ENCODE results near the gene TIPARP. TPM values are rescaled to one million over a fixed set of nuclear protein-coding genes. Genes with fewer than 3 reads are reported as not detected.

Gene TIPARP
- total RNA-seq, 1 experiment from 2014 or later, result 15.8 TPM

- DNase-seq, result no peak
- Mint-ChIP-seq H3K4me1 (ENCODE audit: low read depth, unreplicated experiment) (peaks cover 7% of the 10 kb centered on the region), H3K27ac (ENCODE audit: unreplicated experiment) (no peak overlapping the region), H3K36me3 (ENCODE audit: insufficient read depth, unreplicated experiment) (no peaks in the 10 kb centered on the region), H3K27me3 (ENCODE audit: insufficient read depth, unreplicated experiment) (no peaks in the 10 kb centered on the region), H3K9me3 (ENCODE audit: unreplicated experiment) (no peaks in the 10 kb centered on the region), H3K4me3 (ENCODE audit: unreplicated experiment) (no peak overlapping the region)
- intact Hi-C loops (cut with micrococcal nuclease; ENCODE audit: unreplicated experiment), result no loop called here
- Histone ChIP-seq H3K27me3 (replicated peaks; ENCODE audit: control insufficient read depth, insufficient read depth, low read length) (no peaks in the 10 kb centered on the region), H3K4me1 (no peaks in the 10 kb centered on the region), H3K4me3 (ENCODE audit: low read depth, low read length) (no peak overlapping the region), H3K9me3 (no peaks in the 10 kb centered on the region; the same call in 1 of the 2 replicates), H3K36me3 (ENCODE audit: control insufficient read depth, insufficient read depth, low read length) (no peaks in the 10 kb centered on the region)
- CTCF ChIA-PET, result no interaction called here
- no TSS peak for BruUV-seq (replicated peaks)
- TF ChIP-seq CTCF (IDR thresholded peaks at IDR 0.05; ENCODE audit: insufficient read depth in 1 of 2, low read depth in 1 of 2, low read length in 1 of 2, severe bottlenecking in 1 of 2, unreplicated experiment in 1 of 2), result no peak
- POLR2A ChIA-PET, result no interaction called here
These were observed 32.8 kb upstream of the TIPARP start for GRCh38 chr3:156641618-156641975.

GRCh38 chr3:156642750-156643728, 31.4 kb upstream of the TIPARP start:
- Histone ChIP-seq H3K36me3 (ENCODE audit: control insufficient read depth, insufficient read depth, low read length) (no peaks in the 10 kb centered on the region), H3K27me3 (replicated peaks; ENCODE audit: control insufficient read depth, insufficient read depth, low read length) (no peaks in the 10 kb centered on the region), H3K9me3 (no peaks in the 10 kb centered on the region; the same call in 1 of the 2 replicates), H3K4me1 (no peaks in the 10 kb centered on the region), H3K4me3 (ENCODE audit: low read depth, low read length) (no peak overlapping the region)
- TF ChIP-seq CTCF (IDR thresholded peaks at IDR 0.05; ENCODE audit: insufficient read depth in 1 of 2, low read depth in 1 of 2, low read length in 1 of 2, severe bottlenecking in 1 of 2, unreplicated experiment in 1 of 2), result no peak
- no TSS peak for BruUV-seq (replicated peaks)
- no peak overlapping the region for H3K4me3 Mint-ChIP-seq (ENCODE audit: unreplicated experiment)
- no peaks in the 10 kb centered on the region for H3K36me3 Mint-ChIP-seq (ENCODE audit: insufficient read depth, unreplicated experiment)
- no peak for DNase-seq
- H3K27ac Mint-ChIP-seq (ENCODE audit: unreplicated experiment), result peak overlapping the region; percentile 20
- ChIA-PET POLR2A (no interaction called here), CTCF (no interaction called here)
- H3K27me3 Mint-ChIP-seq (ENCODE audit: insufficient read depth, unreplicated experiment), result no peaks in the 10 kb centered on the region
- H3K4me1 Mint-ChIP-seq (ENCODE audit: low read depth, unreplicated experiment), result peaks cover 7% of the 10 kb centered on the region
- intact Hi-C loops (cut with micrococcal nuclease; ENCODE audit: unreplicated experiment), result no loop called here
- H3K9me3 Mint-ChIP-seq (ENCODE audit: unreplicated experiment), result no peaks in the 10 kb centered on the region

- no peaks in the 10 kb centered on the region for H3K36me3 ChIP-seq (ENCODE audit: control insufficient read depth, insufficient read depth, low read length)
- H3K4me3 Mint-ChIP-seq (ENCODE audit: unreplicated experiment), result no peak overlapping the region
- H3K27me3 ChIP-seq (replicated peaks; ENCODE audit: control insufficient read depth, insufficient read depth, low read length), result no peaks in the 10 kb centered on the region
- no peaks in the 10 kb centered on the region for H3K27me3 Mint-ChIP-seq (ENCODE audit: insufficient read depth, unreplicated experiment)
- no peaks in the 10 kb centered on the region for H3K4me1 ChIP-seq
- H3K9me3 Mint-ChIP-seq (ENCODE audit: unreplicated experiment), result no peaks in the 10 kb centered on the region
- no peaks in the 10 kb centered on the region for H3K36me3 Mint-ChIP-seq (ENCODE audit: insufficient read depth, unreplicated experiment)
- CTCF ChIA-PET, result no interaction called here
- H3K27ac Mint-ChIP-seq (ENCODE audit: unreplicated experiment), result peak overlapping the region; percentile 20
- POLR2A ChIA-PET, result no interaction called here
- H3K4me3 ChIP-seq (ENCODE audit: low read depth, low read length), result no peak overlapping the region
- TF ChIP-seq CTCF (IDR thresholded peaks at IDR 0.05; ENCODE audit: insufficient read depth in 1 of 2, low read depth in 1 of 2, low read length in 1 of 2, severe bottlenecking in 1 of 2, unreplicated experiment in 1 of 2), result no peak
- peaks cover 7% of the 10 kb centered on the region for H3K4me1 Mint-ChIP-seq (ENCODE audit: low read depth, unreplicated experiment)
- intact Hi-C loops (cut with micrococcal nuclease; ENCODE audit: unreplicated experiment), result no loop called here
- H3K9me3 ChIP-seq, result no peaks in the 10 kb centered on the region; the same call in 1 of the 2 replicates
- DNase-seq, result no peak
- BruUV-seq (replicated peaks), result no TSS peak
These were observed 30.5 kb upstream of the TIPARP start for GRCh38 chr3:156643729-156644389.
